BE2C (cell line): ENCODE data around the gene TIAM2.

Source experiments
- DNase-seq: peaks from one replicate; pipeline ENCODE4 v3.0.0-alpha.2; 2020
- H3K27me3 ChIP-seq: fragments of 250-450 bp; sonication (Bioruptor Pico); 2 replicates; pipeline ENCODE4 v1.5.1; 2020; ENCODE audit warnings: mild to moderate bottlenecking
- H3K36me3 ChIP-seq: fragments of 250-450 bp; sonication (Bioruptor Pico); 2 replicates; pipeline ENCODE4 v1.5.1; 2020; ENCODE audit warnings: mild to moderate bottlenecking
- H3K4me1 ChIP-seq: fragments of 250-450 bp; sonication (Bioruptor Pico); 2 replicates; pipeline ENCODE4 v1.5.1; 2020
- H3K4me3 ChIP-seq: 2 replicates; pipeline ENCODE4 v1.5.1; 2011; ENCODE audit warnings: low read depth, low read length
- H3K9me3 ChIP-seq: fragments of 250-450 bp; sonication (Bioruptor Pico); 2 replicates; pipeline ENCODE4 v1.5.1; 2020
- TF ChIP-seq, protein P1 (sequence below): IDR thresholded peaks from 2 replicates; pipeline ENCODE4 v1.5.1; 2012; ENCODE audit warnings: mild to moderate bottlenecking, low read depth, low read length

Gene TIAM2

DNA sequence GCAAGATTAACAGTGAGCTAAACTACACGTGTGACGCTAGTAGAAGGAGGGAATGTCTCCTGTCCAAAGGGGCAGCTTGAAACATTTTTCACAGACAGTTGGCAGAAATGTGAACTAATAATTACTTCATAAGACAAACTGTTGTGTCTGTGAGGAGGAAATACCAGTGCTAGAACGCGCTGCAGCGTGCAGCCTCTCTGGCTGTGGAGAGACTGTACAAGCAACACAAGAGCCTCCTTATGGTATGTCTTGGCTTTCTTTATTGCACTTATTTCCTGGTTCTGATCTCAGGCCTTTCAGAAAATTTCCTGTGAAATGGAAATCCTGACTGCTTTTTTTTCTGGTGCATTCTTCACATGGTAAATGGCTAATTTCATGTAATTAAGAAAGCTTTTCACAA is 25.3 kb upstream of the TIAM2 start:
- Histone ChIP-seq H3K4me1 (no peaks in the 10 kb centered on the region), H3K27me3 (no peaks in the 10 kb centered on the region), H3K9me3 (no peaks in the 10 kb centered on the region), H3K4me3 (no peak overlapping the region), H3K36me3 (no peaks in the 10 kb centered on the region)
- no peak for DNase-seq
- TF ChIP-seq, protein P1, sequence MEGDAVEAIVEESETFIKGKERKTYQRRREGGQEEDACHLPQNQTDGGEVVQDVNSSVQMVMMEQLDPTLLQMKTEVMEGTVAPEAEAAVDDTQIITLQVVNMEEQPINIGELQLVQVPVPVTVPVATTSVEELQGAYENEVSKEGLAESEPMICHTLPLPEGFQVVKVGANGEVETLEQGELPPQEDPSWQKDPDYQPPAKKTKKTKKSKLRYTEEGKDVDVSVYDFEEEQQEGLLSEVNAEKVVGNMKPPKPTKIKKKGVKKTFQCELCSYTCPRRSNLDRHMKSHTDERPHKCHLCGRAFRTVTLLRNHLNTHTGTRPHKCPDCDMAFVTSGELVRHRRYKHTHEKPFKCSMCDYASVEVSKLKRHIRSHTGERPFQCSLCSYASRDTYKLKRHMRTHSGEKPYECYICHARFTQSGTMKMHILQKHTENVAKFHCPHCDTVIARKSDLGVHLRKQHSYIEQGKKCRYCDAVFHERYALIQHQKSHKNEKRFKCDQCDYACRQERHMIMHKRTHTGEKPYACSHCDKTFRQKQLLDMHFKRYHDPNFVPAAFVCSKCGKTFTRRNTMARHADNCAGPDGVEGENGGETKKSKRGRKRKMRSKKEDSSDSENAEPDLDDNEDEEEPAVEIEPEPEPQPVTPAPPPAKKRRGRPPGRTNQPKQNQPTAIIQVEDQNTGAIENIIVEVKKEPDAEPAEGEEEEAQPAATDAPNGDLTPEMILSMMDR, result no peak

DNA sequence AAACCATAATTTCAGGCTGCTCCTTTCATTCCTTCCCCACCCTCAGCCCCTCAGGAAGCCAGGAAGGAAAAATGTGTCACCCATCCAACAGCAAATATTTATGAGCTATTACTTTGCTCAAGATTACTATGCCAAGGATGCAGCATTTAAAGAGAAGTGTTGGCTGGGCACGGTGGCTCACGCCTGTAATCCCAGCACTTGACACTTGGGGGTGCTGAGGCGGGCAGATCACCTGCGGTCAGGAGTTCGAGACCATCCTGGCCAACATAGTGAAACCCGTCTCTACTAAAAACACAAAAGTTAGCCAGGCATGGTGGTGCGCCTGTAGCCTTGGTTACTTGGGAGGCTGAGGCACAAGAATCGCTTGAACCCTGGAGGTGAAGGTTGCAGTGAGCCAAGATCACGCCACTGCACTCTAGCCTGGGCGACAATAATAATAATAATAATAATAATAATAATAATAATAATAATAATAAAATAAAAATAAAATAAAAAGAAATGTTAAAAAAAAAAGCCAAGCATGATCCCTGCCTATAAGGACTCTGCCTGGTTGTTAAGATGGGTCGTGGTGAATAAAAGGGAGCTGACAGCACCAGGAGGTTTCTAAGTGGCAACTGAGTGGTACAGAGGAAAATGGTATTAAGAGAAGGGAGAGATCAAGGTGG is 20.5 kb upstream of the TIAM2 start:
- no peaks in the 10 kb centered on the region for H3K9me3 ChIP-seq
- DNase-seq, result no peak
- H3K36me3 ChIP-seq, result no peaks in the 10 kb centered on the region
- no peaks in the 10 kb centered on the region for H3K4me1 ChIP-seq
- no peaks in the 10 kb centered on the region for H3K27me3 ChIP-seq
- no peak overlapping the region for H3K4me3 ChIP-seq
- TF ChIP-seq, protein P1, result 0 out of 2 replicates have a peak, but pooled peaks have one; percentile 3

DNA sequence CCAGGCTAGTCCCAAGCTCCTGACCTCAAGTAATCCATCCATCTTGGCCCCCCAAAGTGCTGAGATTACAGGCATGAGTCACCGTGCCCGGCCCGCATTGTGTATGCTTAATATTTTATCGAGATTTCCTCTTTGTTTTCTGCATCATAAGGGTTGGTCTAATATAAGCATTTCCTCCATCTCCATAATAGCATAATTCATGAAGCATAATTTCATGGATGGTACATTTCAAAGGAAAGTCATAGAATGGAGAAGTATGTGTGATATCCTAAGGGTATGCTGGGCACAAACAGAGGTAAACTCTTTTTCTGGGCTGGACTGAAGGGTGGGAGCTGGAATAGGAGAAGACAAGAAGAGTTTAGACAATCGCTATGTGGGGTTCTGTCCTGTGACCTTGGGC is 17.5 kb upstream of the TIAM2 start:
- TF ChIP-seq, protein P1, result no peak
- DNase-seq, result no peak
- Histone ChIP-seq H3K4me1 (no peaks in the 10 kb centered on the region), H3K4me3 (no peak overlapping the region), H3K9me3 (no peaks in the 10 kb centered on the region), H3K27me3 (no peaks in the 10 kb centered on the region), H3K36me3 (no peaks in the 10 kb centered on the region)

DNA sequence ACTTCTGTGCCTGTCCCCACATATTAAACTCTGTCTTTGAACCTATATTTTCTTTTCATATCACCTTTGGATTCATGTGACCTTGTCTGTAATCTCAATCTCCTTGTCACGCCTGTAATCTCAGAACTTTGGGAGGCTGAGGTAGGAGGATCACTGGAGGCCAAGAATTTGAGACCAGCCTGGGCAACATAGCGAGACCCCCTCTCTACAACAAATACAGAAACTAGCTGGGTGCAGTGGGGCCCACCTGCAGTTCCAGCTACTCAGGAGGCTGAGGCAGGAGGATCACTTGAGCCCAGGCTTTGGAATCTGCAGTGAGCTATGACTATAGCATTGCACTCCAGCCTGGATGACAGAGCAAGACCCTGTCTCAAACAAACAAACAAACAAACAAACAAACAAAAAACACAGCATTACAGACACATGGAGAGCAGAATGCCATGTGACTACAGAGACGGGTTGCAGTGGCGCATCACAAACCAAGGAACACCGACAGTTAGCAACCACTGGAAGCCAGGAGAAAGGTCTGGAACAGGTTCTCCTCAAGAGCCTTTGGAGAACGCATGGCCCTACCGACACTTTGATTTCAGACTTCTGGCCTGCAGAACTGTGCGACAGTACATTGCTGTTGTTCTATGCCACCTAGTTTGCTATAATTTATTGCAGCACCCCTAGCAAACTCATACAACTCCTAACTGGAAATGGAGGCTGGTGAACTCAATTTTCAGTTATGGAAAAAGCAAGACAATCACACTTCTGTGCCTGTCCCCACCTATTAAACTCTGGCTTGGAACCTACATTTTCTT is 14.6 kb upstream of the TIAM2 start:
- H3K4me1 ChIP-seq, result no peaks in the 10 kb centered on the region
- TF ChIP-seq, protein P1, result no peak
- no peak for DNase-seq
- H3K27me3 ChIP-seq, result no peaks in the 10 kb centered on the region
- no peaks in the 10 kb centered on the region for H3K9me3 ChIP-seq
- H3K4me3 ChIP-seq, result no peak overlapping the region
- H3K36me3 ChIP-seq, result no peaks in the 10 kb centered on the region

DNA sequence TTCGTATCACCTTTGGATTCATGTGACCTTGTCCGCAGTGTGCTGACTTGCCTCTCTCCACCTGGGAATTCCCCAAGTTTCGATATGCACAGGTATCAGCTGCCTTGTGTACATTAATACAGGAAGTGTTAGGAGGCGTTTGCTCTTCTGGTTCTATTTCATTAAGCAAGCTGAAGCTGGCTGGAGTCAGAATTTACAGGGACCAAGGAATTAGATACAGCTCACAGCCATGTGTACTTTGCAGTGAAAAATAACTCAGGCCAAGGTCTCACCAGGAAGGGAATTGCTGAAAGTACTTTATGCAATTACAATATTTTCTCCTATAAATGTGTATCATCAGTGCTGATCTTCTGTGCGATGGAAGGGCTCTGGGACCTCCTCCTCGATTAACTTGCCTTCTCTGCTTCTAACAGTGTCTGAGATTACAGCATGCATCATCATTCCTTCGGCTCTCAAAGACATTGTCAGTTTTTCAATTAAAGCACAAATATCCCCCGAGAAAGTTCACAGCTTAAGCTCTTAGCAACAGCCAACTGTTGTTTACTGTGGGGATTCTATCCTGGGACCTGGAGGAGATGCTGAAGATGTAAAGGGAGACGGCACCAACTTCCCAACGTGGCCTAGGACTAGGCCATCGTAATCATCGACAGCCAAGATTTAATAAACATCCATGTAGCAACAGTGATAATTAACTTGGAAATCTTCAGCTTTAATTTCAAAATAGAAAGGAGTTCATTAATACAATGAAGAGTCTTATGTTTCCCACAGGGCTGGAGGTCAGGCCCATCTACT is 13.8 kb upstream of the TIAM2 start:
- Histone ChIP-seq H3K4me3 (no peak overlapping the region), H3K36me3 (no peaks in the 10 kb centered on the region), H3K27me3 (no peaks in the 10 kb centered on the region), H3K4me1 (no peaks in the 10 kb centered on the region), H3K9me3 (no peaks in the 10 kb centered on the region)
- no peak for DNase-seq
- TF ChIP-seq, protein P1, result no peak
